ENCODE results near the gene NDUFV1. TPM values are rescaled to one million over a fixed set of nuclear protein-coding genes. Genes with fewer than 3 reads are reported as not detected.
"Not testable (repeated sequence)": the region's sequence is repeated elsewhere in the genome, so short reads cannot be mapped to it uniquely, and the experiment has no call there.

The NDUFV1 gene
- polyA plus RNA-seq, 1 experiment, result 79.5 TPM

DNA sequence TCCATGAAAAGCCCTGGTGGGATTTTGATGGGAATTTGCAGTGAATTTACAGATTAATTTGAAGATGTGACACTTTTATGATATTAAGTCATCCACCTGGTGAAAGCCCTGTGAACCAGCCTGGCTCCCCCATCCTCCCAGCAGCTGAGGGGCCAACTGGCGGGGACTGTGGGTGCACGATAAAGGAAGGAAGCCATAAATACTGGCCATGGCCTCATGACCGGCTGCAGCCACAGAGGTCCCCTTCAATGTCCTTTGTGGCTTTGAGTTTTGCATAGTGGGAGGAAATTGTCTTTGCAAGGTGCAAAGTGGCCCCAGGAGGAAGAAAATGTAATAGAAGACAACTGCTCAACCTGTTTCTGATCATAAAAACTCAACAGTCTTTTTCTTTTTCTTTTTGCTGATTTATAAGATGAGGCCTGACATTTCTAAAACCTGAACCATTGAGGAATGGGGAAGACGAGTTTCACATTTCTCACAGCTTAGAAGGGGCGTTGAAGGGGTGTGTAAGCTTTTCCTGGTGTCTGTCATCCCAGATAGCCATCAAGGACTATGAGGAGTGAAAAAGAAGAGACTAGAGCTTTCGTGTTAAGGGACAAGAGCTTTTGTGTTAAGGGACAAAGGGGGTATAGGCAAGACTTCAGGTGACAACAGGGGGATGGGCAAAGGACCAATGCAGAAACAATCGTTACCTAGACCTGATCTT, 6.3 kb upstream of the NDUFV1 start:
- Histone ChIP-seq H3K9me3 (ENCODE audit: control insufficient read depth, insufficient read depth, low read length) (peaks cover 4% of the 10 kb centered on the region), H3K27ac (ENCODE audit: low read depth, low read length) (no peak overlapping the region), H3K27me3 (ENCODE audit: control insufficient read depth, insufficient read depth, low read length) (peaks cover 21% of the 10 kb centered on the region), H3K4me3 (ENCODE audit: low read depth, low read length) (no peak overlapping the region)
- TF ChIP-seq, protein P1, sequence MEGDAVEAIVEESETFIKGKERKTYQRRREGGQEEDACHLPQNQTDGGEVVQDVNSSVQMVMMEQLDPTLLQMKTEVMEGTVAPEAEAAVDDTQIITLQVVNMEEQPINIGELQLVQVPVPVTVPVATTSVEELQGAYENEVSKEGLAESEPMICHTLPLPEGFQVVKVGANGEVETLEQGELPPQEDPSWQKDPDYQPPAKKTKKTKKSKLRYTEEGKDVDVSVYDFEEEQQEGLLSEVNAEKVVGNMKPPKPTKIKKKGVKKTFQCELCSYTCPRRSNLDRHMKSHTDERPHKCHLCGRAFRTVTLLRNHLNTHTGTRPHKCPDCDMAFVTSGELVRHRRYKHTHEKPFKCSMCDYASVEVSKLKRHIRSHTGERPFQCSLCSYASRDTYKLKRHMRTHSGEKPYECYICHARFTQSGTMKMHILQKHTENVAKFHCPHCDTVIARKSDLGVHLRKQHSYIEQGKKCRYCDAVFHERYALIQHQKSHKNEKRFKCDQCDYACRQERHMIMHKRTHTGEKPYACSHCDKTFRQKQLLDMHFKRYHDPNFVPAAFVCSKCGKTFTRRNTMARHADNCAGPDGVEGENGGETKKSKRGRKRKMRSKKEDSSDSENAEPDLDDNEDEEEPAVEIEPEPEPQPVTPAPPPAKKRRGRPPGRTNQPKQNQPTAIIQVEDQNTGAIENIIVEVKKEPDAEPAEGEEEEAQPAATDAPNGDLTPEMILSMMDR (IDR thresholded peaks at IDR 0.05; ENCODE audit: low read depth, low read length), result no peak
- ChIA-PET POLR2A (no interaction called here), CTCF (no interaction called here)
- DNase-seq (ENCODE audit: low read depth, low spot score), result no peak

DNA sequence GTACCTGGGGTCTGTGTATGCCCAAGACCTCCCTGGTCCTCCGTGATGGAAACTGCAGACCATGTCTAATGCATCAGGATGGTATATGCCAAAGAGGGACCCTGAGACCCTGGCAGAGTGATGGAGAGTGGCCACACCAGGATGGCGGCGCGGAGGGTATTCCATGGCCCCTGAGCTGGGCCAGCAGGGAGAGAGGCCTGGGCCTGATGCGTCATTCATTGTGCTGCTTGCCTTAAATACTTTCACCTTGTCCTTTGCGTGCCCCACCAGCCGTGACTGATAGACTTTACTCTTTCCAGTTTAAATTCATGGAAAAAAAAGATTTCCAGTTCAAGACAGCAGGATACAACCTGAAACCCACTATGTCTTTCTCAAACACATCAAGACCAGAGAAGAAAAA, 5.6 kb upstream of the NDUFV1 start:
- Histone ChIP-seq H3K9me3 (ENCODE audit: control insufficient read depth, insufficient read depth, low read length) (peaks cover 4% of the 10 kb centered on the region), H3K27ac (ENCODE audit: low read depth, low read length) (no peak overlapping the region), H3K27me3 (ENCODE audit: control insufficient read depth, insufficient read depth, low read length) (peaks cover 21% of the 10 kb centered on the region), H3K4me3 (ENCODE audit: low read depth, low read length) (no peak overlapping the region)
- no peak for DNase-seq (ENCODE audit: low read depth, low spot score)
- CTCF ChIA-PET, result no interaction called here
- POLR2A ChIA-PET, result no interaction called here
- TF ChIP-seq, protein P1 (IDR thresholded peaks at IDR 0.05; ENCODE audit: low read depth, low read length), result no peak

DNA sequence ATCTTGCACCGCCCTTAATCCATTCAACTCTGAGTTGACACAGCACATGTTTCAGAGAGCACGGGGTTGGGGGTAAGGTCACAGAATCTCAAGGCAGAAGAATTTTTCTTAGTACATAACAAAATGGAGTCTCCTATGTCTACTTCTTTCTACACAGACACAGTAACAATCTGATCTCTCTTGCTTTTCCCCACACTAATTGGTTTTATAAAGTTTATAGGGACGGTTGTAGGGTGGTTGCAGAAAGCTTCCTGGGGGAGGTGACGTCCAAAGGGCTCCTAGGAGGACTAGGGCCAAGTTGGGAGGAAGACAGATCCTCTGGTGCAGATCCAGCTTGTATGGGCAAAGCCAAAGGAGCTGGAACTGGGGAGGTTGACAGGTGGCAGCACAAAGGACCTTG, 2.6 kb upstream of the NDUFV1 start:
- H3K27me3 ChIP-seq (ENCODE audit: control insufficient read depth, insufficient read depth, low read length), result peaks cover 17% of the 10 kb centered on the region
- CTCF ChIA-PET, result interaction anchor here (0.7 kb wide), 1 partner anchor 10 kb away, joined by 4 read pairs; no protein-coding TSS in a partner anchor
- H3K9me3 ChIP-seq (ENCODE audit: control insufficient read depth, insufficient read depth, low read length); H3K27ac ChIP-seq (ENCODE audit: low read depth, low read length); H3K4me3 ChIP-seq (ENCODE audit: low read depth, low read length); DNase-seq (ENCODE audit: low read depth, low spot score); POLR2A ChIA-PET: not testable (repeated sequence)

DNA sequence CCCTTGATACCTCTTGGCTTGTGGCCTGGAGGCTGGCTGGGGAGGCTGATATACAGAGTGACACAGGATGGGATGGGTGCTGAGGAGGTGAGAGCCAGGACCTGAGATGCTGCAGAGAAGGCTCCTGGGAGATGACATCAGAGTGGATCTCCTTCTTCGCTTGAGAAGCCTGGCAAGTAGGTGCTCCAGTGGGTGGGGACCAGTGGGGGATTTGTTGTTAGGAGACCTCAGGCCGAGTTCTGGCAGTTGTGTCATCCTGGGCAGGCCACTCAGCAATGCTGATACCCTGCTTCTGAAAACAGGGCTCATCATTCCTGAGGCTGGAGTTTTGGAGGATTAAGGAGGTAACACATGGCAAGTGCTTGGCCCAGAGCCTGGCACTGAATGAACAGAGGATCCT, 1.9 kb upstream of the NDUFV1 start:
- TF ChIP-seq, protein P1 (IDR thresholded peaks at IDR 0.05; ENCODE audit: low read depth, low read length), result no peak
- ChIA-PET CTCF (interaction anchor here (0.7 to 1.8 kb wide), 3 partner anchors 9 to 24 kb away, joined by 4 to 7 read pairs (median 6); no protein-coding TSS in a partner anchor), POLR2A (no interaction called here)
- DNase-seq (ENCODE audit: low read depth, low spot score), result no peak
- H3K27me3 ChIP-seq (ENCODE audit: control insufficient read depth, insufficient read depth, low read length), result peaks cover 17% of the 10 kb centered on the region
- H3K27ac ChIP-seq (ENCODE audit: low read depth, low read length), result no peak overlapping the region
- H3K4me3 ChIP-seq (ENCODE audit: low read depth, low read length), result no peak overlapping the region
- H3K9me3 ChIP-seq (ENCODE audit: control insufficient read depth, insufficient read depth, low read length), result peaks cover 4% of the 10 kb centered on the region

DNA sequence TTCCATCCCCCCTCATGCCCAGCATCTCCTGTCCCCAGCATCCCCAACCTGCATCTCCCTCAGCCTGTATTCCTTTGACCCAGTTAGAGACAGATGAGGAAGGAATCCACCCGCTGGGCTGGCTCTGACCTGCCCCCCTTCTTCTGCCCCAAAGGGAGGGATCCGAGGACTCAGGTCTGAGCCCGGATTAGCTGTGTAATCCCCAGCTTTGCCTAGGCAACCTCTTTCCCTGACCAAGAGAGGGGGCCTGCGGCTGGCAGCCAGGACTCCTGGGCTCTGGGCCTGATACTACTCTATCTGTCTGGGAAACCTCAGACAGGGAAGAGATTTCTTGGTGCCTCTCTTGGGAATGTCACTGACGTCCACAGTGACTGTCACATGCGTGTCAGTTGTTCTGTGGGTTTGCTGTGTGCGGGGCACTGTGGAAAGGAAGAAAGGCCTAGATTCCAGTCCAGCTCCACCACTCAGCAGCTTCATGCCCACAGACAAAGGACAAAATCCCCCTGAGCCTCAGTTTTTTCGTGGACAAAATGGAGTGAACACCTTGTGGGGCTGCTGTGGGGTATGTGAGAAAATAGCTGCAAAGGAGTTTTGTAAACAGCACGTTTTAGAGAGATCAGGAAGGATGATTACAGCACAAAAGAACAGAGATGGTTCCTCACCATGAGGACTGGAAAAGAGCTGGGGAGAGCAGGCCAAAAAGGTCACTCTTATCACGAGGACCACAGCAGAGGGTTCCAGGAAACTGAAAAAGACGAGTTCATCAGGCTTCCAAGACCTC, 1.3 kb upstream of the NDUFV1 start:
- ChIA-PET CTCF (interaction anchor here (1.6 to 1.8 kb wide), 2 partner anchors 9 to 24 kb away, joined by 6 to 7 read pairs; no protein-coding TSS in a partner anchor), POLR2A (interaction anchor here (0.6 to 1.0 kb wide), 2 partner anchors 21 to 47 kb away, joined by 5 to 12 read pairs; partner anchors contain the start of gene GSTP1)
- Histone ChIP-seq H3K4me3 (ENCODE audit: low read depth, low read length) (no peak overlapping the region), H3K27ac (ENCODE audit: low read depth, low read length) (no peak overlapping the region), H3K27me3 (ENCODE audit: control insufficient read depth, insufficient read depth, low read length) (peaks cover 12% of the 10 kb centered on the region), H3K9me3 (ENCODE audit: control insufficient read depth, insufficient read depth, low read length) (peaks cover 4% of the 10 kb centered on the region)
- no peak for DNase-seq (ENCODE audit: low read depth, low spot score)
- TF ChIP-seq, protein P1 (IDR thresholded peaks at IDR 0.05; ENCODE audit: low read depth, low read length), result no peak
